Calu3 (cell line): ENCODE measurements around the gene GPSM1. TPM values are rescaled to one million over a fixed set of nuclear protein-coding genes. Genes with fewer than 3 reads are reported as not detected.

Source experiments
- BruUV-seq: library from RNA; stranded (reverse); fragments of 400-500 nt; replicated peaks from 2 replicates; lab custom pipeline; 2021; lab: Mats Ljungman, UMichigan
- CTCF ChIA-PET: fragments of 300-600 bp; sonication (Branson Sonifier 250); formaldehyde crosslinking; loops from one replicate; lab custom pipeline; 2022; ENCODE audit warnings: antibody characterized with exemption; lab: Charles Lee
- DNase-seq: peaks from one replicate; pipeline ENCODE4 v3.0.0; 2022
- H3K27ac Mint-ChIP-seq: one replicate; pipeline ENCODE4 v1.8.0; 2022; ENCODE audit warnings: mixed read lengths; ENCODE audit not compliant: unreplicated experiment
- H3K27me3 Mint-ChIP-seq: one replicate; pipeline ENCODE4 v1.8.0; 2022; ENCODE audit warnings: mixed read lengths; ENCODE audit not compliant: unreplicated experiment
- H3K36me3 Mint-ChIP-seq: one replicate; pipeline ENCODE4 v1.8.0; 2022; ENCODE audit warnings: mild to moderate bottlenecking, moderate library complexity, mixed read lengths; ENCODE audit not compliant: insufficient read depth, unreplicated experiment
- H3K4me1 Mint-ChIP-seq: one replicate; pipeline ENCODE4 v1.8.0; 2022; ENCODE audit warnings: mild to moderate bottlenecking, low read depth, mixed read lengths; ENCODE audit not compliant: unreplicated experiment
- H3K4me3 Mint-ChIP-seq: one replicate; pipeline ENCODE4 v1.8.0; 2022; ENCODE audit warnings: mild to moderate bottlenecking, low read depth, moderate library complexity, mixed read lengths; ENCODE audit not compliant: unreplicated experiment
- H3K9me3 Mint-ChIP-seq: one replicate; pipeline ENCODE4 v1.8.0; 2022; ENCODE audit warnings: low read depth, mixed read lengths; ENCODE audit not compliant: unreplicated experiment
- CTCF ChIP-seq: fragments of 200-600 bp; IDR thresholded peaks from one replicate; pipeline ENCODE4 v1.8.0; 2022; ENCODE audit warnings: antibody characterized with exemption; ENCODE audit not compliant: unreplicated experiment
- intact Hi-C: fragments of 100-400 bp; cut with micrococcal nuclease; formaldehyde crosslinking; loops from one replicate; pipeline ENCODE4 v1.10.0; 2022; ENCODE audit not compliant: unreplicated experiment
- total RNA-seq: library from RNA; stranded (reverse); gene quantifications from 2 replicates; pipeline ENCODE4 v1.2.3, GENCODE V29; 2022

The GPSM1 gene
- total RNA-seq, 1 experiment from 2014 or later, result 3.9 TPM

DNA sequence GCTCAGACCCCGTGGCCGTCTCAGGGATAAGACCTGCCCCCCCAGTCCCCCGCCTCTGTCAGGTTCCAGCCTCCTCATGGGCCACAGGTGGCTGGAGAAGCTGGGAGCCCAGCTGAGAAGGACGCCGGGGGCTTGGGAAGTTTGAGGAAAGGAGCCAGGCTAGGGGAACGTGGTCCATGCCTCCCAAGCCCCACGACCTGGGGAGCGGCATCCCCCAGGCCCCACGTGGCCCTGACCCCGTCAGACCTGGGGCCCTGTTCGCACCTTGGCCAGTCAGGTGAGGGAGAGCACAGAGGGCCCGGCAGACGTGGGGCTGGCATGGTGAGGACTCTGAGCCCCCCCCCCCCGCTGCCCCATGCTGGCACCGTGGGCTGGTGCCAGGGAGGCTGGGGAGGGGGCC, 3.7 kb downstream of the GPSM1 start:
- Mint-ChIP-seq H3K9me3 (no peaks in the 10 kb centered on the region), H3K27ac (no peak overlapping the region), H3K4me1 (no peaks in the 10 kb centered on the region), H3K36me3 (no peaks in the 10 kb centered on the region), H3K27me3 (no peaks in the 10 kb centered on the region), H3K4me3 (no peak overlapping the region)
- CTCF ChIA-PET, result no interaction called here
- TF ChIP-seq CTCF, result no peak
- intact Hi-C loops, result no loop called here
- no peak for DNase-seq
- BruUV-seq, result no TSS peak

GRCh38 chr9:136331556-136332481, 4.5 kb downstream of the GPSM1 start:
- no peak overlapping the region for H3K27ac Mint-ChIP-seq
- BruUV-seq, result no TSS peak
- no peak for DNase-seq
- no peak for TF ChIP-seq CTCF
- intact Hi-C loops, result no loop called here
- H3K9me3 Mint-ChIP-seq, result no peaks in the 10 kb centered on the region
- H3K36me3 Mint-ChIP-seq, result no peaks in the 10 kb centered on the region
- H3K27me3 Mint-ChIP-seq, result no peaks in the 10 kb centered on the region
- H3K4me1 Mint-ChIP-seq, result no peaks in the 10 kb centered on the region
- H3K4me3 Mint-ChIP-seq, result no peak overlapping the region
- CTCF ChIA-PET, result interaction anchor here (0.7 kb wide), 1 partner anchor 70 kb away, joined by 4 read pairs; no protein-coding TSS in a partner anchor

DNA sequence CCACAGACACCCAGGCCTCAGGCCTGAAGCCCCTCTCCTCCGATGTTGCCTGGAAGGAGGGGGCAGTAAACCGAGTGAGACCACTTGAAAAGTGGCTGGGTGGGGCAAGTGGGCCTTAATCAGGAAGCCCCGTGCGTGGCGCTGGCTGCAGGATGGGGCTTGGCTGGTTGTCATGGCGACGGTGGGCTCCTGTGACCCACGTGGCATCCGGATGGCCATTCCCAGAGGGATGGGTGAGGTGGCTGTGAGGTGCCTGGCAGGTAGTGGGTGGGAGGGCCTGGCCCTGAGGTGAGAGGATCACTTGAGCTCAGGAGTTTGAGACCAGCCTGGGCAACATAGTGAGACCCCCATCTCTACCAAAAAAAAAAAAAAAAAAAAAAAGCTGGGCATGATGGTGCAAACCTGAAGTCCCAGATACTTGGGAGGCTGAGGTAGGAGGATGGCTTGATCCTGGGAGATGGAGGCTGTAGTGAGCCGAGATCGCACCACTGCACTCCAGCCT, 5.2 kb downstream of the GPSM1 start:
- Mint-ChIP-seq H3K36me3 (no peaks in the 10 kb centered on the region), H3K9me3 (no peaks in the 10 kb centered on the region), H3K4me3 (no peak overlapping the region), H3K27me3 (no peaks in the 10 kb centered on the region), H3K4me1 (no peaks in the 10 kb centered on the region), H3K27ac (no peak overlapping the region)
- CTCF ChIA-PET, result interaction anchor here (0.7 kb wide), 1 partner anchor 69 kb away, joined by 4 read pairs; no protein-coding TSS in a partner anchor
- intact Hi-C loops, result no loop called here
- no TSS peak for BruUV-seq
- TF ChIP-seq CTCF, result no peak
- no peak for DNase-seq

GRCh38 chr9:136333045-136333444, 5.7 kb downstream of the GPSM1 start:
- Mint-ChIP-seq H3K27me3 (no peaks in the 10 kb centered on the region), H3K27ac (no peak overlapping the region), H3K36me3 (no peaks in the 10 kb centered on the region), H3K9me3 (no peaks in the 10 kb centered on the region), H3K4me3 (no peak overlapping the region), H3K4me1 (no peaks in the 10 kb centered on the region)
- CTCF ChIA-PET, result no interaction called here
- DNase-seq, result no peak
- BruUV-seq, result no TSS peak
- intact Hi-C loops, result no loop called here
- no peak for TF ChIP-seq CTCF
